H1 (cell line): Measurements from ENCODE around the gene LIMK1. TPM values are rescaled to one million over a fixed set of nuclear protein-coding genes. Genes with fewer than 3 reads are reported as not detected.

ENCODE experiments used
- CTCF ChIA-PET: fragments of 300-600 bp; sonication (Branson Sonifier 250); formaldehyde crosslinking; loops from one replicate; lab custom pipeline; 2021; ENCODE audit not compliant: partially characterized antibody; lab: Charles Lee
- POLR2A ChIA-PET: fragments of 300-600 bp; sonication (Branson Sonifier 250); formaldehyde crosslinking; loops from one replicate; lab custom pipeline; 2021; ENCODE audit warnings: inconsistent platforms; ENCODE audit not compliant: partially characterized antibody; lab: Charles Lee
- DNase-seq, 2 experiments: peaks; one replicate each; pipeline versions ENCODE4 v3.0.0 to v3.0.0-alpha.2; 2010 to 2022; ENCODE audit warnings: low spot score in 2 of 2, low read depth in 1 of 2, mixed read lengths in 1 of 2
- FAIRE-seq: peaks from 2 replicates; lab custom pipeline; 2011; peaks lifted over from hg19 to GRCh38; lab: Jason Lieb, UNC
- H2AFZ ChIP-seq: 2 replicates; pipeline ENCODE4 v1.8.1; 2012; ENCODE audit warnings: low read length, inconsistent platforms
- H2AK5ac ChIP-seq: 2 replicates; pipeline ENCODE4 v1.6.1; 2013; ENCODE audit warnings: low read depth, low read length
- H2BK120ac ChIP-seq: replicated peaks from 2 replicates; pipeline ENCODE3; 2013; ENCODE audit warnings: low read depth, low read length, inconsistent platforms
- H2BK12ac ChIP-seq: 2 replicates; pipeline ENCODE4 v1.6.1; 2013; ENCODE audit warnings: low read depth, low read length
- H2BK15ac ChIP-seq: 2 replicates; pipeline ENCODE4 v1.6.1; 2013; ENCODE audit warnings: low read length
- H2BK20ac ChIP-seq: 2 replicates; pipeline ENCODE4 v1.6.1; 2013; ENCODE audit warnings: low read length
- H2BK5ac ChIP-seq: 2 replicates; pipeline ENCODE4 v1.6.1; 2013; ENCODE audit warnings: low read depth, low read length
- H3K14ac ChIP-seq: 2 replicates; pipeline ENCODE4 v1.6.1; 2013; ENCODE audit warnings: inconsistent platforms; ENCODE audit not compliant: insufficient read length
- H3K18ac ChIP-seq: 2 replicates; pipeline ENCODE4 v1.6.1; 2013; ENCODE audit warnings: low read length; ENCODE audit errors: extremely low read depth
- H3K23ac ChIP-seq: 2 replicates; pipeline ENCODE4 v1.6.1; 2013; ENCODE audit warnings: inconsistent platforms; ENCODE audit not compliant: insufficient read length
- H3K23me2 ChIP-seq: 2 replicates; pipeline ENCODE4 v1.6.1; 2013; ENCODE audit warnings: low read depth, low read length
- H3K27ac ChIP-seq: 2 replicates; pipeline ENCODE4 v1.6.1; 2011; ENCODE audit warnings: low read depth, low read length, inconsistent platforms
- H3K27me3 ChIP-seq, 4 experiments: replicated peaks in 1 of 4; 1 replicate in 1 of 4; 2 replicates in 3 of 4; pipeline versions ENCODE4 v1.6.1 to v1.8.1; 2011 to 2013; ENCODE audit warnings: low read length in 3 of 4, mild to moderate bottlenecking in 3 of 4, inconsistent platforms in 2 of 4, mixed read lengths in 2 of 4, moderate library complexity in 1 of 4; ENCODE audit not compliant: control insufficient read depth in 3 of 4, insufficient read depth in 3 of 4; ENCODE audit errors: extremely low read depth in 1 of 4
- H3K36me3 ChIP-seq, 4 experiments: 2 replicates each; pipeline versions ENCODE4 v1.6.1 to v1.8.1; 2011 to 2013; ENCODE audit warnings: mild to moderate bottlenecking in 4 of 4, low read length in 3 of 4, moderate library complexity in 2 of 4, control low read depth in 1 of 4, inconsistent platforms in 1 of 4; ENCODE audit not compliant: insufficient read depth in 4 of 4, control insufficient read depth in 2 of 4
- H3K4ac ChIP-seq: replicated peaks from 2 replicates; pipeline ENCODE3; 2013; ENCODE audit warnings: low read length, low read depth, mixed read lengths, inconsistent platforms; ENCODE audit not compliant: insufficient read length
- H3K4me1 ChIP-seq, 4 experiments: replicated peaks in 1 of 4; 1 replicate in 1 of 4; 2 replicates in 3 of 4; pipeline versions ENCODE4 v1.6.1 to v1.8.1; 2011 to 2013; ENCODE audit warnings: low read length in 3 of 4, inconsistent platforms in 2 of 4, mixed read lengths in 1 of 4; ENCODE audit not compliant: insufficient read depth in 4 of 4, control insufficient read depth in 3 of 4
- H3K4me2 ChIP-seq, 2 experiments: 2 replicates each; pipeline versions ENCODE4 v1.6.1 to v1.8.1; 2011 to 2013; ENCODE audit warnings: low read depth in 2 of 2, low read length in 2 of 2, control low read depth in 1 of 2, inconsistent platforms in 1 of 2, mild to moderate bottlenecking in 1 of 2; ENCODE audit not compliant: insufficient read depth in 1 of 2
- H3K4me3 ChIP-seq, 4 experiments: fragments of 200-600, 300-600 bp in 1 of 4; sonication (generic), shearing (Covaris generic), sonication (Bioruptor Twin) in 1 of 4; 2 replicates each; pipeline versions ENCODE4 v1.5.1 to v1.8.1; 2011 to 2016; ENCODE audit warnings: low read length in 4 of 4, low read depth in 3 of 4, control low read depth in 2 of 4, inconsistent platforms in 2 of 4, mild to moderate bottlenecking in 2 of 4, mixed read lengths in 1 of 4, moderate library complexity in 1 of 4; ENCODE audit not compliant: insufficient read depth in 2 of 4; ENCODE audit errors: extremely low read depth in 1 of 4
- H3K56ac ChIP-seq: replicated peaks from 2 replicates; pipeline ENCODE3; 2013; ENCODE audit warnings: low read depth, mild to moderate bottlenecking, mixed read lengths, low read length, inconsistent platforms; ENCODE audit not compliant: insufficient read length
- H3K79me1 ChIP-seq: 2 replicates; pipeline ENCODE4 v1.6.1; 2013; ENCODE audit warnings: low read depth, low read length, control low read depth
- H3K79me2 ChIP-seq, 2 experiments: 2 replicates each; pipeline versions ENCODE4 v1.6.1 to v1.8.1; 2012 to 2013; ENCODE audit warnings: low read length in 2 of 2, mild to moderate bottlenecking in 2 of 2, inconsistent platforms in 1 of 2; ENCODE audit not compliant: insufficient read depth in 2 of 2, control insufficient read depth in 1 of 2
- H3K9ac ChIP-seq, 4 experiments: replicated peaks in 1 of 4; 1 replicate in 1 of 4; 2 replicates in 3 of 4; pipeline versions ENCODE4 v1.6.1 to v1.8.1; 2011 to 2013; ENCODE audit warnings: low read depth in 3 of 4, low read length in 3 of 4, control low read depth in 2 of 4, mild to moderate bottlenecking in 2 of 4, moderate library complexity in 2 of 4, inconsistent platforms in 1 of 4; ENCODE audit errors: extremely low read depth in 1 of 4
- H3K9me3 ChIP-seq, 2 experiments: 2 replicates each; pipeline versions ENCODE4 v1.6.1 to v1.8.1; 2012 to 2013; ENCODE audit warnings: mild to moderate bottlenecking in 2 of 2, moderate library complexity in 2 of 2, control low read depth in 1 of 2, inconsistent platforms in 1 of 2, low read depth in 1 of 2, low read length in 1 of 2, mixed read lengths in 1 of 2; ENCODE audit not compliant: insufficient read depth in 2 of 2
- H4K20me1 ChIP-seq, 2 experiments: replicated peaks in 1 of 2; 2 replicates each; pipeline versions ENCODE3 to v1.8.1; 2011 to 2013; ENCODE audit warnings: inconsistent platforms in 2 of 2, low read length in 2 of 2, mild to moderate bottlenecking in 1 of 2; ENCODE audit not compliant: insufficient read depth in 2 of 2, control insufficient read depth in 1 of 2
- H4K5ac ChIP-seq: 2 replicates; pipeline ENCODE4 v1.6.1; 2013; ENCODE audit warnings: low read length, low read depth, mixed read lengths, inconsistent platforms; ENCODE audit not compliant: insufficient read length
- H4K8ac ChIP-seq: 2 replicates; pipeline ENCODE4 v1.8.0; 2013; ENCODE audit warnings: mild to moderate bottlenecking, moderate library complexity, low read length, inconsistent platforms; ENCODE audit not compliant: insufficient read depth; ENCODE audit errors: extremely low read depth
- H4K91ac ChIP-seq: replicated peaks from 2 replicates; pipeline ENCODE3; 2013; ENCODE audit warnings: low read length, mixed read lengths, inconsistent platforms; ENCODE audit not compliant: insufficient read length
- CHD2 ChIP-seq: IDR thresholded peaks from 2 replicates; pipeline ENCODE4 v1.6.1; 2012; ENCODE audit warnings: low read length, improper control_type of control experiment
- CREB1 ChIP-seq: IDR thresholded peaks from 2 replicates; pipeline ENCODE4 v1.6.1; 2012; ENCODE audit warnings: inconsistent platforms
- POLR2AphosphoS5 ChIP-seq: IDR thresholded peaks from 2 replicates; pipeline ENCODE4 v1.6.1; 2011; ENCODE audit warnings: low read depth, low read length
- SRF ChIP-seq: IDR thresholded peaks from 2 replicates; pipeline ENCODE4 v1.6.1; 2011; ENCODE audit warnings: mild to moderate bottlenecking, low read depth, low read length, moderate library complexity
- ZNF274 ChIP-seq: IDR thresholded peaks from 2 replicates; pipeline ENCODE4 v1.7.0; 2012; ENCODE audit warnings: low read length, borderline replicate concordance; ENCODE audit errors: extremely low read depth
- WGBS, 2 experiments: shearing (Covaris generic) in 1 of 2; methylation state at CpG; one replicate each; pipeline versions ENCODE4 v1.1.6 to v1.1.7; 2013 to 2015; ENCODE audit warnings: low lambda C conversion rate in 2 of 2, mixed read lengths in 2 of 2, inconsistent platforms in 1 of 2, low coverage in 1 of 2, missing lambda C conversion rate in 1 of 2; ENCODE audit not compliant: insufficient replicate concordance in 2 of 2, insufficient coverage in 1 of 2, insufficient read length in 1 of 2; ENCODE audit errors: extremely low coverage in 1 of 2, missing lambda C conversion rate in 1 of 2; 5-methylcytosine and 5-hydroxymethylcytosine counted together
- polyA plus RNA-seq, 7 experiments: library from polyadenylated mRNA; depleted of rRNA in 3 of 7; stranded (reverse) in 5 of 7; unstranded in 2 of 7; fragments of >200 nt in 5 of 7; fragments of 200-250 nt in 2 of 7; gene quantifications; 1 replicate in 5 of 7; 2 replicates in 1 of 7; 4 replicates in 1 of 7; pipeline versions ENCODE4 v1.2.1 to v1.2.3, GENCODE V29; 2011 to 2013; ENCODE audit warnings: missing spikeins in 2 of 7, mixed read lengths in 2 of 7
- total RNA-seq: library from RNA; stranded (reverse); fragmentation: NEBNext Ultra II Directional; extraction: Animal tissue kit (Norgen Biotek cat#: 25700); gene quantifications from 2 replicates; pipeline ENCODE4 v1.2.1, GENCODE V29; 2021

Gene LIMK1
- total and polyA plus RNA-seq, 2 of the 8 experiments (the other 6 are each of a cell fraction or from before 2014, with no cell fraction given), result 93.5 to 108 TPM

DNA sequence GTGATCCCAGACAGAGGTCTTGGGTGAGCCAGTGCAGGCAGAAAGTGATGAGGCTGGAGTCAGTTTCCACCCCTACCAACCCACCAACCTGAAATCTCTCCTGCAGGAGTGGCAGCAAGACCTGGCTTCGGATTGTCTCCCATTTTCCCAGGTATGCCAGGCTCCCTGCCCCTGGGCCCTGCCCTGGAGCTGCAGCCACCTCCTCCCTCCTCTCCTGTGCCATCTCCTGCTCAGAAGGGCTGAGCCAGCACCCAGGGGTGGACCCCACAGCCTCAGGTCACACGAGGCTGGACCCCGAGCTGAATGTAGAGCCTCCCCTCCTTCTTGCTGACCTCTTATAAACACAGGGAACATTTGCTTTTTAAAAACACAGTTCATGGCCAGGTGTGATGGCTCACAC, 17.0 kb upstream of the LIMK1 start:
- Histone ChIP-seq H4K91ac (no peak overlapping the region), H4K8ac (no peak overlapping the region), H3K23ac (no peak overlapping the region), H3K79me2 (no peaks in the 10 kb centered on the region), H3K36me3 (no peaks in the 10 kb centered on the region), H3K56ac (no peak overlapping the region), H3K27ac (no peak overlapping the region), H3K4me2 (no peak overlapping the region), H2BK5ac (no peak overlapping the region), H2BK120ac (no peak overlapping the region), H3K4ac (no peak overlapping the region), H3K4me3 (no peak overlapping the region), H3K79me1 (no peaks in the 10 kb centered on the region), H3K27me3 (no peaks in the 10 kb centered on the region), H4K5ac (no peak overlapping the region), H2AK5ac (no peak overlapping the region), H2AFZ (no peak overlapping the region), H2BK20ac (no peak overlapping the region), H3K9ac (no peak overlapping the region), H3K18ac (no peak overlapping the region), H3K23me2 (peaks cover 2% of the 10 kb centered on the region; the same call in 1 of the 2 replicates), H2BK15ac (no peak overlapping the region; the same call in 1 of the 2 replicates), H2BK12ac (no peak overlapping the region), H3K4me1 (peaks cover 0 to 11% (median 3%) of the 10 kb centered on the region in 4 experiments; a peak in 3 of 7 replicates), H4K20me1 (no peaks in the 10 kb centered on the region), H3K14ac (no peak overlapping the region), H3K9me3 (no peaks in the 10 kb centered on the region)
- WGBS, 2 experiments, result 92% methylated on average over 3 of the region's 3 CpGs; no CpG with 5 or more reads in 1 of the 2 experiments
- POLR2A ChIA-PET, result interaction anchor here (1.1 kb wide), 1 partner anchor 107 kb away, joined by 3 read pairs; the partner anchor contains the start of gene EIF4H
- TF ChIP-seq SRF (no peak), CREB1 (no peak), CHD2 (no peak), POLR2AphosphoS5 (no peak), ZNF274 (no peak)
- no peak for DNase-seq
- CTCF ChIA-PET, result interaction anchor here (0.7 to 6.2 kb wide), 16 partner anchors 15 to 335 kb away, joined by 3 to 30 read pairs (median 4); partner anchors contain the start of genes ELN and LAT2
- no peak for FAIRE-seq
